Measurements from ENCODE around the gene DNAJC11. TPM values are rescaled to one million over a fixed set of nuclear protein-coding genes. Genes with fewer than 3 reads are reported as not detected.

The DNAJC11 gene
- polyA plus RNA-seq, 2 of the 4 experiments (the other 2 are of a cell fraction), result 35.7 to 48.5 TPM

DNA sequence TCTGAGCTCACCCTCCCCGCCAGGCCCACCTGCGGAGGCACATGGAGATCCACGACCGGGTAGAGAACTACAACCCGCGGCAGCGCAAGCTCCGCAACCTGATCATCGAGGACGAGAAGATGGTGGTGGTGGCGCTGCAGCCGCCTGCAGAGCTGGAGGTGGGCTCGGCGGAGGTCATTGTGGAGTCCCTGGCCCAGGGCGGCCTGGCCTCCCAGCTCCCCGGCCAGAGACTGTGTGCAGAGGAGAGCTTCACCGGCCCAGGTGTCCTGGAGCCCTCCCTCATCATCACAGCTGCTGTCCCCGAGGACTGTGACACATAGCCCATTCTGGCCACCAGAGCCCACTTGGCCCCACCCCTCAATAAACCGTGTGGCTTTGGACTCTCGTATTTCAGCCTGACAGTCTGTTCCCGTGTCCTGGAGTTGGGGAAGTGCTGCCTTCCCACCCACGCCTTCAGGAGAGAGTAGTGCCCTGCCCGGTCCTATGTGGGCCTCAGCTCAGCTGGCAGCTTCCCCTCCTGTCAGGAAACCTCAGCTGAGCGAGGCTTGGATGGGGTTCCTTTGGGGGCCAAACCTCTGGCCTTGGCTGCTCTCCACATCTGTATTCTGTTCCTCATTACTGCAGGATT, 112.6 kb downstream of the DNAJC11 start:
- FAIRE-seq (no peak), DNase-seq (ENCODE audit: low read depth in 1 of 2, low spot score in 1 of 2) (no peak), ATAC-seq (no peak)
- POLR2A ChIA-PET, result interaction anchor here (1.6 kb wide), 1 partner anchor 9 kb away, joined by 5 read pairs; the partner anchor contains the start of gene ZBTB48
- Histone ChIP-seq H3K4me1 (no peaks in the 10 kb centered on the region), H3K9me3 (no peaks in the 10 kb centered on the region), H3K27ac (no peak overlapping the region), H3K4me3 (no peak overlapping the region), H3K4me2 (no peak overlapping the region)
- CTCF ChIA-PET, result interaction anchor here (0.6 to 2.8 kb wide), 5 partner anchors 11 to 109 kb away, joined by 3 to 8 read pairs (median 3); partner anchors contain the start of genes NOL9 and TAS1R1
- WGBS (ENCODE audit: missing lambda C conversion rate), result 92% methylated on average over 13 of the region's 24 CpGs
- TF ChIP-seq KDM5A (IDR thresholded peaks at IDR 0.05) (no peak), NPAS2 (CRISPR knock-in tag; IDR thresholded peaks at IDR 0.05; ENCODE audit: borderline replicate concordance) (no peak), ZNF302 (CRISPR knock-in tag; IDR thresholded peaks at IDR 0.05) (no peak), EHF (CRISPR knock-in tag; IDR thresholded peaks at IDR 0.05) (no peak), TFCP2L1 (CRISPR knock-in tag; IDR thresholded peaks at IDR 0.05) (no peak), ESRRA (IDR thresholded peaks at IDR 0.05; ENCODE audit: borderline replicate concordance, low read length) (no peak)

DNA sequence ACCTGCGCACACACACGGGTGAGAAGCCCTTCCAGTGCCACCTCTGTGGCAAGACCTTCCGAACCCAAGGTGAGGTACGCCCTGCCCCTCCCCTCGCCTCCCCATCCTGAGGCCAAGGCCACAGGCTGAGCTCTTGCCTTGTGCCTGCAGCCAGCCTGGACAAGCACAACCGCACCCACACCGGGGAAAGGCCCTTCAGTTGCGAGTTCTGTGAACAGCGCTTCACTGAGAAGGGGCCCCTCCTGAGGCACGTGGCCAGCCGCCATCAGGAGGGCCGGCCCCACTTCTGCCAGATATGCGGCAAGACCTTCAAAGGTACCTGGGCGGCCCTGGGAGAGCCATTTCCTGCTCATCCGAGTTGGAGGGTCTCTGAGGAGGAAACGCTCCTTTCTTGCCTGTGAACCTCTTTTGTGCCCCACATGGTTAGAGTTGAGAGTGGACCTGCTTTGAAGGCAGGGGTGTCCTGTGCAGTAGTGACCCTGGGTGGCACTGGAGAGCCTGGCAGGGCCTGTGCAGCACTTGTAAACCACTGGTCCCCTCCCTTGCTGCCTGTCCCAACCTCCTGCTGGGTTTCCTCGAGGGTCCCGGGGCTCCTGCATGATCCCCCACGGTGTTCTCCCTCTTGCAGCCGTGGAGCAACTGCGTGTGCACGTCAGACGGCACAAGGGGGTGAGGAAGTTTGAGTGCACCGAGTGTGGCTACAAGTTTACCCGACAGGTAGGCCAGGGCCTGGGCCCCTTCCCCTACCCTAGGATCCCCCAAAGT, 113.3 kb downstream of the DNAJC11 start:
- WGBS (ENCODE audit: missing lambda C conversion rate), result 82% methylated on average over 18 of the region's 25 CpGs
- no peak overlapping the region for H3K27ac ChIP-seq
- ATAC-seq (0 out of 6 replicates have a peak, but pooled peaks of 1 of the 2 experiments have one; percentile 8), FAIRE-seq (no peak), DNase-seq (ENCODE audit: low read depth in 1 of 2, low spot score in 1 of 2) (no peak)
- H3K4me1 ChIP-seq, result no peaks in the 10 kb centered on the region
- ChIA-PET POLR2A (interaction anchor here (1.6 kb wide), 1 partner anchor 8 kb away, joined by 5 read pairs; the partner anchor contains the start of gene ZBTB48), CTCF (interaction anchor here (0.6 to 2.8 kb wide), 3 partner anchors 12 to 108 kb away, joined by 3 to 8 read pairs (median 4); partner anchors contain the start of genes NOL9 and TAS1R1)
- H3K4me2 ChIP-seq, result no peak overlapping the region
- no peak overlapping the region for H3K4me3 ChIP-seq
- H3K9me3 ChIP-seq, result no peaks in the 10 kb centered on the region
- TF ChIP-seq CBX8 (IDR thresholded peaks at IDR 0.05), result no peak
- no peak for TF ChIP-seq ZNF302 (CRISPR knock-in tag; IDR thresholded peaks at IDR 0.05)
- TF ChIP-seq FOXS1 (CRISPR knock-in tag; IDR thresholded peaks at IDR 0.05), result no peak
- no peak for TF ChIP-seq PHF8 (IDR thresholded peaks at IDR 0.05; ENCODE audit: borderline replicate concordance, low read depth)
- no peak for TF ChIP-seq MAFK (IDR thresholded peaks at IDR 0.05; ENCODE audit: partially characterized antibody)

DNA sequence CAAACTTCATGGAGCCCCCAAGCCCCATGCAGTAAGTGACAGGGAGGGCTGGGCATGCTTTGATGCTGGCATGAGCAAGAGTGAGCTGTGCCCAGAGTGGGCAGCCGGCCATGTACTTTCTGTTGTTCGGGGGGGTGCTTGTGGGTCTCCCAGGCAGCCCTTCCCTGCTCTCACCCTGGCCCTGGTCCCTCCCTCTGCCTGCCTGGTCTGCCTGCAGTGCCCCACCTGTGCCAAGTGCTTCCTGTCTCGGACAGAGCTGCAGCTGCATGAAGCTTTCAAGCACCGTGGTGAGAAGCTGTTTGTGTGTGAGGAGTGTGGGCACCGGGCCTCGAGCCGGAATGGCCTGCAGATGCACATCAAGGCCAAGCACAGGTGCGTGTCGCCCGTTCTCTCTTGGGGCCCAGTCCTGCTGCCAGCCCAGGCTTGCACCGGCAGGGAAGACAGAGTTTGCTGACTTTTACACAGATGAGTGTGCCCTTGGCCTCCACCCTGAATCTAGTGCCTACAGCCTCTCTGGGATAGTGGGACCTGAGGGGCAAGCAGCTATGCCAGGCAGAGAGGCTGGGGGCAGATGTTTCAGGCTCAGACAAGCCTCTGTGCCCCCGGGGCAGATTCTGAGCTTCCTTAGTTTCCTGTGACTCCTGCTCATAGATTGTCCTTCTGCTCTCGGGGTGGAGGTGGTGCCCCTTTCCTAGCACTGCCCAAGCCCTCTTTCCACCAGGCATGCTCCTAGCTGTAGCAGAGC, 114.2 kb downstream of the DNAJC11 start:
- POLR2A ChIA-PET, result no interaction called here
- Histone ChIP-seq H3K27ac (no peak overlapping the region), H3K4me3 (no peak overlapping the region), H3K9me3 (no peaks in the 10 kb centered on the region), H3K4me2 (no peak overlapping the region), H3K4me1 (peaks cover 3% of the 10 kb centered on the region; the same call in 2 of the 3 replicates)
- no peak for FAIRE-seq
- WGBS (ENCODE audit: missing lambda C conversion rate), result 91% methylated on average over 8 of the region's 13 CpGs
- ATAC-seq, result no peak
- CTCF ChIA-PET, result no interaction called here
- no peak for DNase-seq (ENCODE audit: low read depth in 1 of 2, low spot score in 1 of 2)
- TF ChIP-seq POLR2A (IDR thresholded peaks at IDR 0.05; ENCODE audit: low read length) (no peak), EHMT2 (IDR thresholded peaks at IDR 0.05; ENCODE audit: low read depth) (no peak), JUN (IDR thresholded peaks at IDR 0.05) (no peak), RCOR1 (IDR thresholded peaks at IDR 0.05; ENCODE audit: low read depth, low read length) (no peak), FOXS1 (CRISPR knock-in tag; IDR thresholded peaks at IDR 0.05) (no peak)

DNA sequence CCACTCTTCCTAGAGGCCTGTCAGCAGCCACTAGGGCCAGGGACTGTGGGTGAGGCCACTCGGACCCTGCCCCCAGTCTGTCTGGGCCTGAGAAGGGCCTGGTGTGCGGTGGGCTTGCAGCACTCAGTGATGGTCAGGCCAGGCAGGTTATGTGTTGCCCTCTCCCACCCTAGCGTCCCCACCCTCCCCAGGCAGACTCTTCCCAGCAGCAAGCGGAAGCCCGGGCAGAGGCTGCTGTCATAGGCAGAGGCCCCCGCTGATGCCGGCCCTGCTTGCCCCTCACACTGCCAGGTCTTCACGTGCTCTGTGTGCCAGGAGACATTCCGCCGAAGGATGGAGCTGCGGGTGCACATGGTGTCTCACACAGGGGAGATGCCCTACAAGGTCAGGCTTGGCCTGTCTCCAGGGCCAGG, 115.2 kb downstream of the DNAJC11 start:
- H3K4me2 ChIP-seq, result no peak overlapping the region
- no peak; a peak in 1 of 6 replicates for ATAC-seq
- H3K4me1 ChIP-seq, result peaks cover 13% of the 10 kb centered on the region
- DNase-seq (ENCODE audit: low read depth in 1 of 2, low spot score in 1 of 2), result no peak
- ChIA-PET CTCF (no interaction called here), POLR2A (no interaction called here)
- H3K9me3 ChIP-seq, result no peaks in the 10 kb centered on the region
- FAIRE-seq, result no peak
- no peak for TF ChIP-seq TFCP2L1 (CRISPR knock-in tag; IDR thresholded peaks at IDR 0.05)
- no peak for TF ChIP-seq GATA3 (IDR thresholded peaks at IDR 0.05; ENCODE audit: borderline replicate concordance)
- no peak for TF ChIP-seq BHLHE40 (IDR thresholded peaks at IDR 0.05; ENCODE audit: low read depth, low read length)
- TF ChIP-seq HOXB5 (CRISPR knock-in tag; IDR thresholded peaks at IDR 0.05), result no peak
- no peak for TF ChIP-seq NR3C1 (IDR thresholded peaks at IDR 0.05)
- no peak for TF ChIP-seq FOSL2 (IDR thresholded peaks at IDR 0.05)
- TF ChIP-seq FOSL2 (CRISPR knock-in tag; IDR thresholded peaks at IDR 0.05), result no peak
- no peak for TF ChIP-seq HOXB13 (CRISPR knock-in tag; IDR thresholded peaks at IDR 0.05; ENCODE audit: low read depth)
- TF ChIP-seq, protein P1, sequence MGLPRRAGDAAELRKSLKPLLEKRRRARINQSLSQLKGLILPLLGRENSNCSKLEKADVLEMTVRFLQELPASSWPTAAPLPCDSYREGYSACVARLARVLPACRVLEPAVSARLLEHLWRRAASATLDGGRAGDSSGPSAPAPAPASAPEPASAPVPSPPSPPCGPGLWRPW (IDR thresholded peaks at IDR 0.05), result no peak
- no peak for TF ChIP-seq ESRRA (IDR thresholded peaks at IDR 0.05; ENCODE audit: borderline replicate concordance, low read length)
- no peak for TF ChIP-seq ZFP36 (IDR thresholded peaks at IDR 0.05; ENCODE audit: borderline replicate concordance, partially characterized antibody)
- TF ChIP-seq SMC3 (IDR thresholded peaks at IDR 0.05), result no peak
- no peak for TF ChIP-seq SREBF2 (IDR thresholded peaks at IDR 0.05)
- no peak for TF ChIP-seq CHD2 (IDR thresholded peaks at IDR 0.05; ENCODE audit: low read length, partially characterized antibody)
- 100% methylated on average over 3 of the region's 11 CpGs for WGBS (ENCODE audit: missing lambda C conversion rate)
- no peak overlapping the region for H3K4me3 ChIP-seq
- no peak overlapping the region for H3K27ac ChIP-seq

Measured in A549 (cell line).